Posterior cingulate gyrus (tissue), 11 donors: Measurements from ENCODE around the gene CELF1.
A peak's percentile ranks its signal among the peaks of the same experiment; 100 is the strongest.
"Not testable (repeated sequence)": the region's sequence is repeated elsewhere in the genome, so short reads cannot be mapped to it uniquely, and the experiment has no call there.

Source experiments
- DNase-seq, 10 donors: peaks; one replicate each; pipeline versions ENCODE4 v3.0.0 to v3.0.0-alpha.2; 2020 to 2021; ENCODE audit warnings: mixed read lengths in 3 of 10
- intact Hi-C: fragments of 100-400 bp; cut with DNase I; formaldehyde crosslinking; loops from one replicate; pipeline ENCODE4 v1.15.1; 2023

The CELF1 gene

GRCh38 chr11:47550288-47551047 is 2.5 kb downstream of the CELF1 start:
- intact Hi-C loops, result loop anchor here (5.0 to 10.0 kb wide), 2 partner anchors 143 to 214 kb away; partner anchors contain the start of genes FNBP4 and SLC39A13

DNA sequence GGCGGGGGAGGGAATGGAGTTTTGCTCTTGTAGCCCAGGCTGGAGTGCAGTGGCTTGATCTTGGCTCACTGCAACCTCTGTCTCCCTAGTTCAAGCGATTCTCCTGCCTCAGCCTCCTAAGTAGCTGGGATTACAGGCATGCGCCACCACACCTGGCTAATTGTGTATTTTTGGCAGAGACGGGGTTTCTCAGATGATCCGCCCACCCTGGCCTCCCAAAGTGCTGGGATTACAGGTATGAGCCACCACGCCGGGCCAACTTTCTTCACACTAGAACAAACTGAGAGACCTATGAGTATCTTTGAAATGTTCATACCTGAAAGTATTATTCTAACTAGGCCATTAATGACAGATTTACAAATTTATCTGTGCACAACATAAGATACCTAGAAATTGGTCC is 6.7 kb downstream of the CELF1 start:
- intact Hi-C loops, result not testable (repeated sequence)

More at GRCh38 chr11:47550288-47551047, 2.5 kb downstream of the CELF1 start:
- peak in 1 of 10 donors; percentile 19 for DNase-seq

DNA sequence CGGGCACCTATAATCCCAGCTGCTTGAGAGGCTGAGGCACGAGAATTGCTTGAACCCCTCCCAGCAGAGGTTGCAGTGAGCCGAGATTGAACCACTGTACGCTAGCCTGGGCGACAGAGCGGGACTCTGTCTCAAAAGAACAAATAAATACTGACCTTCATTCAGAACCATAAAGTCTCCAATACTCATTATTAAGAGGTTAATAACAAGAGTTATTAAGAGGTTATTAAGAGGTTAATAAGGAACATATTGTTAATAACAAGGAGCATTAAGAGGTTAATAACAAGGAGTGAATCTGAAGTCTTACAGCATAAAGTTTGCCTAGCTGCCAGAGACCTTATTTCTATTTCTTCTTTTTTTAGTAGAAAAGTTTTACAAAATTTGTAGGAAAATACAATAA is 7.6 kb downstream of the CELF1 start:
- intact Hi-C loops, result no loop called here
- no peak for DNase-seq

More for the DNA sequence above, 6.7 kb downstream of the CELF1 start:
- DNase-seq, result peak in 1 of 10 donors; percentile 20

DNA sequence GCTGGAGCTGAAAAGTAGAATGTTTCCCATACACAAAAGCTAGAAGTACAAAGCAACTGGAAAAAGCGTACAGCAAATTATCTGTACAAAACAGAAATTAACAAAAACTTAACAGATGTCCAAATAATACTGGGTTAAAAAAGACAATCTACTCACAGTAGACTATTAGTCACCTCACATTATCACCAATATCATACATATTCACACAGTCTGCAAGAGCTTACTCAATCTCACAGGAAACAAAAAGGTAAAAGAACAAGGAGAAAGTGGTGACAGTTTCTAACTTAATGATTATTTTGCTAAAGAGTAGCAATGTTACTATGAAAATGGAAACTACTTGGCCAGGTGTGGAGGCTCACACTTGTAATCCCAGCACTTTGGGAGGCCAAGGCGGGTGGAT is 11.9 kb downstream of the CELF1 start:
- intact Hi-C loops, result no loop called here
- DNase-seq, result no peak

DNA sequence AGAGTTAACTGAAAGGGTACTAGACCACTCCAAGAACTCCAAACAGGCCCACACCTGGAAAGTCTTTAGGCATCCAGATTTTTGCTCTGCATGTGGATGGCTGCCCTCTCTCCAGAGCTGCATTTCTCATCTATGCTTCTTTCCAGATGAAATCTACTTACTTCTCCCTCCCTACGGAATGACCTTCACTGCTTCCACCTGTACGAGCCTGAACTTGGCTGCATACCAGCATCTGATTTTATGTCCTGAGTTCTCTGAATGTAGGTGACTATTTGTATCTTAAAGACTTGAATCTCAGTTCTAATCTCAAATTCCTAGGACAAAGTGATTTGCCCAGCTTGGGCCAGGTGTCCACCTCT is 13.3 kb downstream of the CELF1 start:
- DNase-seq, result no peak

DNA sequence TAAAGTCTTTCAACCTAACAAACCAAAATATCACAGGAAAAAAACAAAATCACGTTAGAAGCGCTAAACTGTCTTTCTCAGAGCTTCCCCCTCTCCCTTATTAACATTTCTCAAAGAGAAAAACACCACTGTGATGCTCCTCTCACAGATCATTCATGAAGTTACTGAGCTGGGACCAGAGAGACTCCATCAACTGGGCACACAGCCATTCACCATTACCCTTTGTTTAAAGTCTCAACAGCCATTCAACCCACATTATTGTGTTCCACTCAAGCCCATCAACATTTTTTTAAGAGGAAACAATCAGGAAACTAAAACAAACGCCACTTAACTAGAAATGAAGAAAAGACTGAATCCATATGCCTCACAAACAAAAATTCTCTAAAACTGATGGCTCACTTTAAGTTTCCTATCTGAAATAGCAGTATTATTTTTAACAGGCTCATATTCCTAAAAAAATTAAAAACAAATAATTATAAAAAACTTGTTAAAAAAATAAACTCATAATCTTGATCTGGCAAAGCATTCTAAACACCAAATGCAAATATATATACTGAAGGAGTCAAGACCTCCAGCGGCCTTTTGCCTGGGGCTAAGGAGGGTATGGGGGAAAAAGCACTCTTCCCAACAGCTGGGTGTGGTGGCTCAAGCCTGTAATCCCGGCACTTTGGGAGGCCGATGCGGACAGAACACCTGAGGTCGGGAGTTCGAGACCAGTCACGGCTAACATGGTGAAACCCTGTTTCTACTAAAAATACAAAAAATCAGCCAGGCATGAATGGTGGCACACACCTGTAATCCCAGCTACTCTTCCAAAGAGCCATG is 14.0 kb downstream of the CELF1 start:
- intact Hi-C loops, result no loop called here
- peak in 1 of 10 donors; percentile 42 for DNase-seq

More for the DNA sequence above, 13.3 kb downstream of the CELF1 start:
- intact Hi-C loops, result no loop called here

DNA sequence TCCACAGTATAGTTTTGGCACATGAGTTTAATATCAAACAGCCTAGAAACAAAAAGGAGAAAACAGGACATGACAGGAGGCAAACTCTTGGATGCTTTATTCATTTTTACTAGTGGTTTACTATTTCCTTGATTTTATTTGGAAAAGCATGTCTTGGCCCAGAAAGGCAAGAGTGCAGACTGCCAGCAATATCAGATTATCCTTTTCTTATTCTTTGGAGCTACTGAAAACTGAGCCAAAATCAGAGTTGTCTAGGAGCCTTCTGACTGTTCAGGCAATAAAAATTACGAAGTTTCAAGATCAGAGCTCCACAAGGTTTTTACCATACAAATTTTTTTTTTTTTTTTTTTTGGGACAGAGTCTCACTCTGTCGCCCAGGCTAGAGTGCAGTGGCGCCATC is 16.0 kb downstream of the CELF1 start:
- intact Hi-C loops, result no loop called here
- no peak for DNase-seq

GRCh38 chr11:47534704-47535251 is 18.2 kb downstream of the CELF1 start:
- intact Hi-C loops, result no loop called here
- no peak for DNase-seq

DNA sequence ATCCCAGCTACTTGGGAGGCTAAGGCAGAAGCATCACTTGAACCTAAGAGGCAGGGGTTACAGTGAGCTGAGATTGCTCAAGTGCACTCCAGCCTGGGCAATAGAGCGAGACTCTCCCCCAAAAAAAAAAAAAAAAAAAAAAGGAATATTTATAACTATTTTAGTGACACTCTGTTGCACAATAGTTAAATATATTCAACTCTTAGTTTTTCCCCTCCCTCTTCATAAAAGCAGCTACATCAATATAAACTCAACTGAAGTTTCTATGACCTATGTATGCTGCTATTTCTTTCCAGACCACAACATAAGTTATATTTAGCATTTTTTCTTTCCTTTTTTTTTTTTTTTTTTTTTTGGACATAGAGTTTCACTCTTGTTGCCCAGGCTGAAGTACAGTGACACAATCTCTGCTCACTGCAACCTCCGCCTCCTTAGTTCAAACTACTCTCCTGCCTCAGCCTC is 19.2 kb downstream of the CELF1 start:
- intact Hi-C loops, result no loop called here
- no peak for DNase-seq

DNA sequence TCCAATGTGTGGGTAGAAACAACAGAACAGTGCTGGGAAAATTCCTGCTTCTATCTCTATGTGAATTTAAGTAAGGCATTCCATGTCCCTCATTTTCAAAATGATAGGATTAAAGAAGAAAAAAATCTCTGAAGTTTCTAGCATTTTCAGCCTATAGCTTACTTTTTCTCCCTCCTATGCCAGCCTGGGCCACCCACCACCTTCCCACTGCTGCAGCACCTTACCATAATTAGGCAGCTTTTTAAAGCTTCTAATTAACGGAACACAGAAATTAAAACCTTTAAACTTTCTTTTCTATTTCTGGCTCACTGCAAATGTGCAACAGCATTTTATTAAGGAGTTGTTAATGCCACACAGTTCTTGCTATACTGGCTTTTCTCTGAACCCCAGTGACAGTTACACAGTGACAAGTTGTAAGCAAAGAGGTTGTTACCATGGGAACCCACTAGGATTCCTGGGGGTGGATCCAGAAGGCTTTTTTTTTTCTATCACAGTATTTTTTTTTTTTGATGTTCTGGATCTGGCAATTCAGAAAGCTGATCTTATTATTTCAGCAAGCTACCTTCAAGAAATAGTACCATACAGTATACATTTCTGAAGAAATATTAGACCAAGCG is 20.2 kb downstream of the CELF1 start:
- intact Hi-C loops, result no loop called here

GRCh38 chr11:47531666-47532065 is 21.3 kb downstream of the CELF1 start:
- DNase-seq, result no peak
- intact Hi-C loops, result no loop called here

More for the DNA sequence above, 20.2 kb downstream of the CELF1 start:
- no peak for DNase-seq

DNA sequence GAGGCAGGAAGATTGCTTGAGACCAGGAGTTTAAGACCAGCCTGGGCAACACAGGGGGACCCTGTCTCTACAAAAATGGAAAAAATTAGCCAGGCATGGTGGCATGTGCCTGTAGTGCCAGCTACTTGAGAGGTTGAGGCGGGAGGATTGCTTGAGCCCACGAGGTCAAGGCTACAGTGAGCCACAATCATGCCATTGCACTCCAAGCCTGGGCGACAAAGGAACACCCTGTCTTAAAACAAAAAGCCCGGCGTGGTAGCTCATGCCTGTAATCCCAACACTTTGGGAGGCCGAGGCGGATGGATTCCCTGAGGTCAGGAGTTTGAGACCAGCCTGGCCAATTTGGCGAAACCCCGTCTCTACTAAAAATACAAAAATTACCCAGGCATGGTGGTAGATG is 22.2 kb downstream of the CELF1 start:
- intact Hi-C loops, DNase-seq: not testable (repeated sequence)

- intact Hi-C loops, result no loop called here
- DNase-seq, result no peak
Measured at GRCh38 chr11:47529951-47530350, 23.0 kb downstream of the CELF1 start.

DNA sequence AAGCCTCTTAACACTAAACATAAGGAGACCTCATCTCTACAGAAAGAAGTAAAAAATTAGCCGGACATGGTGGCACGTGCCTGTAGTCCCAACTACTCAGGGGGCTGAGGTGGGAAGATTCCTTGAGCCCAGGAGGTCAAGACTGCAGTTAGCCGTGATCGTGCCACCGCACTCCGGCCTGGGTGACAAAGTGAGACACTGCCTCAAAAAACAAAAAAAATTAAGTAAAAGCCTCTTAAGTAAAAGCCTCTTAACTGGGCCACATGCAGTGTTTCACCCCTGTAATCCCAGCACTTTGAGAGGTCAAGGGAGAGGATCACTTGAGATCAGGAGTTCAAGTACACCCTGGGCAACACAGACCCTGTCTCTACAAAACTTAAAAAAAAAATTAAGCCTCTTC is 25.7 kb downstream of the CELF1 start:
- no peak for DNase-seq
- intact Hi-C loops, result no loop called here

GRCh38 chr11:47526032-47526431 is 26.9 kb downstream of the CELF1 start:
- DNase-seq, intact Hi-C loops: not testable (repeated sequence)

DNA sequence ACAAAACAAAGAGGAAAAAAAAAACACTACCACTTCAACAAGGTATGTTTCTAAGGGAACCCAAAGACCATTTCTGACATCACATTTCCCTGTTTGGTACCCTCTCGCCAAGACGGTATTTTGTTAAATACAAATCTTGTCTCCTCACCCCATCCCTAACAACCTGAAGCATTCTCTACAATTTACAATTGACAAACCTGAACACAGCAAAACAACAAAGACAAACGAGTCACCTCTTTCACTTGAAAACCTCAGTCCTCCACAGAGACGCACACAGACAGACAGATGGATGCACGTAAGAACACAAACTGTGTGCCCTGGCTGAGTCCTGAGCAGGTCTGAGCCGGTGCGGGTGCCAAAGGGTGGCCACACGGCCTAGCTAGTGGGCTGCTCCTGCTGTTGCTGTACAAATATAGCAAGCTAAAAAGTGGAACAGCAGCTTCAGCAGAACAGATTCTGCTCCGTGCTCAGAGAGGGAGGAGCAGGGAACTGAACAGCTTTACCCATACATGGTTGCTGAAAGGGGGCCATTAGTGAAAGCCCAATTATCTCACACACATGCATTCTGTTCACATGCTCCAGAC is 28.5 kb downstream of the CELF1 start:
- DNase-seq, result peak; percentile 13 to 93 (median 60)
- intact Hi-C loops, result no loop called here

GRCh38 chr11:47523490-47524225 is 29.3 kb downstream of the CELF1 start:
- intact Hi-C loops, result no loop called here
- no peak for DNase-seq

- intact Hi-C loops, result no loop called here
- DNase-seq, result no peak
Measured at GRCh38 chr11:47518212-47518964, 34.5 kb downstream of the CELF1 start.
